ENCODE data around the gene TRPC1. TPM values are rescaled to one million over a fixed set of nuclear protein-coding genes. Genes with fewer than 3 reads are reported as not detected.

The TRPC1 gene
- total RNA-seq, 1 donor, result 19.9 TPM

DNA sequence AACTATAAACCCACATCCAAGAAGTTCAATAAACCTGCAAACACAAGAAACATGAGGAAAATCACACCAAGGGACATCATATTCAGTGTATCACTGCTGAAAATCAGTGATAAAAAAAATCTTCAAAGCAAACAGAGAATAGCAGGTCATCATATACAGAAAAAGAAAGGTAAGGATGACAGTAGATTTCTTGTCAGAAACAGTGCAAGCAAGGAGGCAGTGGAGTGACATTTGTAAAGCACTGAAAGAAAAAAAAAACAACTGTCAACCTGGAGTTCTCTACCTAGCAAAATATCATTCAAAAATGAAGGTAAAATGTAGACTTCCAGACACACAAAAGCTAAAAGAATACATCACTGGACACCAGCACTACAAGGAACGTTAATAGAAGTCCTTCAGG lies 71.5 kb downstream of the TRPC1 start:
- Histone ChIP-seq H3K79me2 (ENCODE audit: insufficient read depth, low read length) (no peaks in the 10 kb centered on the region), H3K27ac (ENCODE audit: low read depth, low read length) (no peak overlapping the region), H3K27me3 (ENCODE audit: insufficient read depth, low read length) (no peaks in the 10 kb centered on the region), H3K9me3 (ENCODE audit: low read depth, low read length) (no peaks in the 10 kb centered on the region), H3K4me1 (ENCODE audit: insufficient read depth, low read length) (no peaks in the 10 kb centered on the region), H2AFZ (ENCODE audit: low read length) (no peak overlapping the region), H3K36me3 (ENCODE audit: insufficient read depth, low read length) (no peaks in the 10 kb centered on the region), H4K20me1 (ENCODE audit: insufficient read depth, low read length) (no peaks in the 10 kb centered on the region), H3K4me3 (ENCODE audit: insufficient read depth, low read length) (no peak overlapping the region), H3K4me2 (ENCODE audit: insufficient read depth, low read length) (no peak overlapping the region)
- TF ChIP-seq, protein P1, sequence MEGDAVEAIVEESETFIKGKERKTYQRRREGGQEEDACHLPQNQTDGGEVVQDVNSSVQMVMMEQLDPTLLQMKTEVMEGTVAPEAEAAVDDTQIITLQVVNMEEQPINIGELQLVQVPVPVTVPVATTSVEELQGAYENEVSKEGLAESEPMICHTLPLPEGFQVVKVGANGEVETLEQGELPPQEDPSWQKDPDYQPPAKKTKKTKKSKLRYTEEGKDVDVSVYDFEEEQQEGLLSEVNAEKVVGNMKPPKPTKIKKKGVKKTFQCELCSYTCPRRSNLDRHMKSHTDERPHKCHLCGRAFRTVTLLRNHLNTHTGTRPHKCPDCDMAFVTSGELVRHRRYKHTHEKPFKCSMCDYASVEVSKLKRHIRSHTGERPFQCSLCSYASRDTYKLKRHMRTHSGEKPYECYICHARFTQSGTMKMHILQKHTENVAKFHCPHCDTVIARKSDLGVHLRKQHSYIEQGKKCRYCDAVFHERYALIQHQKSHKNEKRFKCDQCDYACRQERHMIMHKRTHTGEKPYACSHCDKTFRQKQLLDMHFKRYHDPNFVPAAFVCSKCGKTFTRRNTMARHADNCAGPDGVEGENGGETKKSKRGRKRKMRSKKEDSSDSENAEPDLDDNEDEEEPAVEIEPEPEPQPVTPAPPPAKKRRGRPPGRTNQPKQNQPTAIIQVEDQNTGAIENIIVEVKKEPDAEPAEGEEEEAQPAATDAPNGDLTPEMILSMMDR (IDR thresholded peaks at IDR 0.05; ENCODE audit: extremely low read depth, low read depth, low read length), result no peak
- DNase-seq (ENCODE audit: insufficient read length, low spot score, missing footprints), result no peak

DNA sequence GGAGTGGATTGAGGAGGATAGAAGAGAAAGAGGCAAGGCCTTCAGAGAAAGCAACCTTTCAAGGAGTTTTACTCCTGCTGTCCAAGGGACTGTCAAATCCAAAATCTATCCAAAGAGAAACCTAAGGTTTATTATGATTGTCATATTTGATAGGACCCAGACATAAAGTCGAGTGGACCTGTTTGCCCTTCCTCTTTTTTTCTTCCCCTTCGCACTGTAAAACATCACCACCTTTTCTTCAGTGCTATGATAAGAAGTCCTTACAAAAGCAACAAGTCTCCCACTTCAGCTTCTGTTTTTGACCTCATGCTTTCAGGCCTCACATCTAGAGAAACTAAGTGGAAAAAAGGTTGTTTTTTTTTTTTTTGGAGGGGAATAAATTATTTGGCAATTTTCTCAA lies 73.0 kb downstream of the TRPC1 start:
- TF ChIP-seq, protein P1 (IDR thresholded peaks at IDR 0.05; ENCODE audit: extremely low read depth, low read depth, low read length), result no peak
- Histone ChIP-seq H4K20me1 (ENCODE audit: insufficient read depth, low read length) (no peaks in the 10 kb centered on the region), H3K4me1 (ENCODE audit: insufficient read depth, low read length) (no peaks in the 10 kb centered on the region), H3K4me2 (ENCODE audit: insufficient read depth, low read length) (no peak overlapping the region), H3K9me3 (ENCODE audit: low read depth, low read length) (no peaks in the 10 kb centered on the region), H3K27ac (ENCODE audit: low read depth, low read length) (no peak overlapping the region), H3K4me3 (ENCODE audit: insufficient read depth, low read length) (no peak overlapping the region), H3K79me2 (ENCODE audit: insufficient read depth, low read length) (no peaks in the 10 kb centered on the region), H3K27me3 (ENCODE audit: insufficient read depth, low read length) (no peaks in the 10 kb centered on the region), H2AFZ (ENCODE audit: low read length) (no peak overlapping the region), H3K36me3 (ENCODE audit: insufficient read depth, low read length) (no peaks in the 10 kb centered on the region)
- peak; percentile 1 for DNase-seq (ENCODE audit: insufficient read length, low spot score, missing footprints)

DNA sequence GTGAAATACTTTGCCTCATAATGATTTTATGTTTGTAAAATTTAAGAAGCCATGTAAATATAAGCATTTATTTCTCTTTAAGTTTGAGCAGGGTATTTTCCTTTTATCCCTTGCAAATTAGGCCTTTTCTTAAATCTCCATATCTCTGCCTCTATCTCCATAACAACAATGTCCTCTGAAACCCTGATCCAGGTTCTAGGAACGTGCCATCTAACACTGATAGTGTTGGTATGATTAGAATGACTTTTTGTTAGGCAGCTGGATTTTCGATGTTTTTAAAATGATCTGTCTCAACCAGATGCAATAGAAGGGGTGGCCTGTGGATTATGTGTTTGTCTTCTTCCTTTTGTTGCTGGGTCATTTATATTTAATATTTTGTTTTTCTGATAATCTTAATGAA lies 77.9 kb downstream of the TRPC1 start:
- H3K27me3 ChIP-seq (ENCODE audit: insufficient read depth, low read length), result no peaks in the 10 kb centered on the region
- H3K4me1 ChIP-seq (ENCODE audit: insufficient read depth, low read length), result no peaks in the 10 kb centered on the region
- no peak overlapping the region for H2AFZ ChIP-seq (ENCODE audit: low read length)
- H3K9me3 ChIP-seq (ENCODE audit: low read depth, low read length), result no peaks in the 10 kb centered on the region
- H4K20me1 ChIP-seq (ENCODE audit: insufficient read depth, low read length), result no peaks in the 10 kb centered on the region
- TF ChIP-seq, protein P1 (IDR thresholded peaks at IDR 0.05; ENCODE audit: extremely low read depth, low read depth, low read length), result no peak
- H3K27ac ChIP-seq (ENCODE audit: low read depth, low read length), result no peak overlapping the region
- H3K4me2 ChIP-seq (ENCODE audit: insufficient read depth, low read length), result no peak overlapping the region
- H3K36me3 ChIP-seq (ENCODE audit: insufficient read depth, low read length), result peaks cover 5% of the 10 kb centered on the region
- H3K4me3 ChIP-seq (ENCODE audit: insufficient read depth, low read length), result no peak overlapping the region
- no peaks in the 10 kb centered on the region for H3K79me2 ChIP-seq (ENCODE audit: insufficient read depth, low read length)
- DNase-seq (ENCODE audit: insufficient read length, low spot score, missing footprints), result no peak

DNA sequence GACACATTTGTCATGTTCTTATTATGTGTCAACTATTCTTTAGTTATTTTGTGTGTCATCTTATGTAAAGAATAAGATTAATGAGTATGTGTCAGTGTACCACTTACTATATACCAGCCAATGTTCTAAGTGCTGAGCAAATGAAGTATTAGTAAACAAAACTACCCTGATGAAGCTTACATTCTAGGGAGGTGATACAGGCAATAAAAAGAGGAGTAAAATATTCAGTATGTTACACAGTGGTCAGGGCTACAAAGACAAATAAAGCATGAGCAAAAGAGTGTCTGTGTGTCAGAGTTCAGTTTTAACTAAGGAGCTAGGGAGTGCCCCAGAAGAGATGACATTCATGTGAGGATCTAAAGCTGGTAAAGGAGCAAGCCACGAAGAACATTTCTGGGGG lies 79.1 kb downstream of the TRPC1 start:
- Histone ChIP-seq H3K4me2 (ENCODE audit: insufficient read depth, low read length) (no peak overlapping the region), H3K4me3 (ENCODE audit: insufficient read depth, low read length) (no peak overlapping the region), H3K4me1 (ENCODE audit: insufficient read depth, low read length) (no peaks in the 10 kb centered on the region), H3K79me2 (ENCODE audit: insufficient read depth, low read length) (no peaks in the 10 kb centered on the region), H3K27me3 (ENCODE audit: insufficient read depth, low read length) (no peaks in the 10 kb centered on the region), H2AFZ (ENCODE audit: low read length) (no peak overlapping the region), H3K27ac (ENCODE audit: low read depth, low read length) (no peak overlapping the region), H3K36me3 (ENCODE audit: insufficient read depth, low read length) (peaks cover 5% of the 10 kb centered on the region), H3K9me3 (ENCODE audit: low read depth, low read length) (no peaks in the 10 kb centered on the region), H4K20me1 (ENCODE audit: insufficient read depth, low read length) (no peaks in the 10 kb centered on the region)
- no peak for DNase-seq (ENCODE audit: insufficient read length, low spot score, missing footprints)
- TF ChIP-seq, protein P1 (IDR thresholded peaks at IDR 0.05; ENCODE audit: extremely low read depth, low read depth, low read length), result no peak

All from osteoblast (primary cell).